Subcutaneous adipose tissue (tissue), 4 donors: ENCODE measurements around the gene ZC3H12D. TPM values are rescaled to one million over a fixed set of nuclear protein-coding genes. Genes with fewer than 3 reads are reported as not detected.

ENCODE experiments used
- CTCF ChIP-seq: fragments of 450-650 bp; IDR thresholded peaks from one replicate; pipeline ENCODE4 v1.5.1; 2016; ENCODE audit warnings: low read depth, mild to moderate bottlenecking, control low read depth, antibody characterized with exemption, moderate library complexity
- total RNA-seq, 4 donors: library from RNA; depleted of rRNA; stranded (reverse); fragments of >200 nt; gene quantifications; one replicate each; pipeline ENCODE4 v1.1.0, GENCODE V29; 2016

The ZC3H12D gene
- total RNA-seq, 4 donors from 2014 or later = 1.8 to 11.2 (median 4.8) TPM

- no peak for TF ChIP-seq CTCF
These were observed 12.6 kb downstream of the ZC3H12D start for GRCh38 chr6:149472241-149472640.

GRCh38 chr6:149471801-149472200, 13.0 kb downstream of the ZC3H12D start:
- TF ChIP-seq CTCF = no peak

GRCh38 chr6:149470948-149471347, 13.9 kb downstream of the ZC3H12D start:
- TF ChIP-seq CTCF = no peak

GRCh38 chr6:149468179-149468578, 16.6 kb downstream of the ZC3H12D start:
- TF ChIP-seq CTCF = no peak

GRCh38 chr6:149467265-149467664, 17.5 kb downstream of the ZC3H12D start:
- TF ChIP-seq CTCF = no peak

- TF ChIP-seq CTCF = no peak
These were observed 20.4 kb downstream of the ZC3H12D start for GRCh38 chr6:149464411-149464810.

GRCh38 chr6:149463781-149464180, 21.0 kb downstream of the ZC3H12D start:
- no peak for TF ChIP-seq CTCF
